Stimulated activated naive B cell treated with anti-CD40 and anti-IgM and Interleukin-4, amounts not matched to agents 10 μg/mL and 1 μg/mL and 100 μg/mL, for 72 hours (primary cell): ENCODE measurements around the gene CALML4.
"Not testable (repeated sequence)": the region's sequence is repeated elsewhere in the genome, so short reads cannot be mapped to it uniquely, and the experiment has no call there.

ENCODE experiments used
- ATAC-seq, 2 donors: fragments of 150-1000 bp; cut with Tn5 transposase; replicated peaks; 2 replicates each; pipeline ENCODE4 v1.10.0; 2021; ENCODE audit warnings: moderate library complexity in 1 of 2
- DNase-seq: peaks from one replicate; pipeline ENCODE4 v3.0.0; 2021
- H3K27ac Mint-ChIP-seq: one replicate; pipeline ENCODE4 v1.8.0; 2022; ENCODE audit warnings: mild to moderate bottlenecking, mixed read lengths
- H3K27me3 Mint-ChIP-seq, 2 donors: one replicate each; pipeline ENCODE4 v1.8.0; 2022; ENCODE audit warnings: mixed read lengths in 2 of 2
- H3K36me3 Mint-ChIP-seq, 2 donors: one replicate each; pipeline ENCODE4 v1.8.0; 2022; ENCODE audit warnings: mixed read lengths in 2 of 2, mild to moderate bottlenecking in 1 of 2
- H3K4me1 Mint-ChIP-seq, 2 donors: one replicate each; pipeline ENCODE4 v1.8.0; 2022; ENCODE audit warnings: mixed read lengths in 2 of 2, mild to moderate bottlenecking in 1 of 2
- H3K4me3 Mint-ChIP-seq, 2 donors: one replicate each; pipeline ENCODE4 v1.8.0; 2022; ENCODE audit warnings: mild to moderate bottlenecking in 2 of 2, mixed read lengths in 2 of 2, moderate library complexity in 1 of 2
- H3K9me3 Mint-ChIP-seq, 2 donors: one replicate each; pipeline ENCODE4 v1.8.0; 2022; ENCODE audit warnings: mixed read lengths in 2 of 2, mild to moderate bottlenecking in 1 of 2

The CALML4 gene, protein sequence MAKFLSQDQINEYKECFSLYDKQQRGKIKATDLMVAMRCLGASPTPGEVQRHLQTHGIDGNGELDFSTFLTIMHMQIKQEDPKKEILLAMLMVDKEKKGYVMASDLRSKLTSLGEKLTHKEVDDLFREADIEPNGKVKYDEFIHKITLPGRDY

DNA sequence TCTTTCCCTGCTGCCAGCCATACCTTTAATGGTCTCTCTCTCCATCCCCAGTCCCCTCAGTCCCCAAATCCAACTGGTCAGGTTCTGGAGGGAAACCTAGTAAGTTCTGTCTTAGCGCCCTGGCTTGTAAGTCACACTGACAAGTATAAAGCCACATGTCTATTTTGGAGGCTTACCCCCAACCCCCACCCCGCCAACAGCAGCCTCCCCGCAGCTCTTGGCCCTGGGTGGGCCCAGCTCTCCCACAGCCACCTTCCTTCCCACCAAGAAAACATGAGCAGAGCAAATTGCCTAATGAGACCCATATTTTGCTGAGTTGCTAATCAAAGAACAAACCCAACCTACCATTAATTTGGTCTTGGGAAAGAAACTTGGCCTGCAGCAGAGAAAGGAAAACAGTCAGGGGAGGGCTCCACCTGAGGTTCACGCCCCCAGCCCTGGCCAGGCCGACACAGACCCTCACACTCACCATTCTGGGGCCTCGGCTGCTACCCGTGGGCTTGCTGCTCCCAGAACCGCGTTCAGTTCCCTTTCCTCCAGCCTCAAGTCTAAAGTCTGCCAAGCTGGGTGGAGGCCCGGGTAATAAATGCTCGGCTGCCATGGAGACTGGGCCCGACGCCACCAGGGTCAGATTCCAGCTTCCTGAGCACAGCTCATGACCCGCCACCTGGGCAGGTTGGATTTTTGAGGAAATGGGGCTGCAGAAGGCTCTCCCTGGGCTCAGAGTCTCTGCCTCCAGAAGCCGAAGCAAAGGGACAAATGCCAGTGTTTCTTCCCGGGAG, at the start of gene CALML4:
TSS of gene CALML4 (minus strand) at position 557 of the 782 bp plus-strand sequence. CDS start at position 472, 85 bp downstream.
- no peak for ATAC-seq
- Mint-ChIP-seq H3K27ac (no peak within 1 kb of the TSS), H3K9me3 (no peaks in the 10 kb centered on the region), H3K27me3 (no peaks in the 10 kb centered on the region), H3K4me1 (peaks cover 24 to 32% of the 10 kb centered on the region in 2 donors), H3K36me3 (peaks cover 29 to 35% of the 10 kb centered on the region in 2 donors), H3K4me3 (peak within 1 kb of the TSS in 1 of 2 donors; percentile 46)
- DNase-seq = no peak

DNA sequence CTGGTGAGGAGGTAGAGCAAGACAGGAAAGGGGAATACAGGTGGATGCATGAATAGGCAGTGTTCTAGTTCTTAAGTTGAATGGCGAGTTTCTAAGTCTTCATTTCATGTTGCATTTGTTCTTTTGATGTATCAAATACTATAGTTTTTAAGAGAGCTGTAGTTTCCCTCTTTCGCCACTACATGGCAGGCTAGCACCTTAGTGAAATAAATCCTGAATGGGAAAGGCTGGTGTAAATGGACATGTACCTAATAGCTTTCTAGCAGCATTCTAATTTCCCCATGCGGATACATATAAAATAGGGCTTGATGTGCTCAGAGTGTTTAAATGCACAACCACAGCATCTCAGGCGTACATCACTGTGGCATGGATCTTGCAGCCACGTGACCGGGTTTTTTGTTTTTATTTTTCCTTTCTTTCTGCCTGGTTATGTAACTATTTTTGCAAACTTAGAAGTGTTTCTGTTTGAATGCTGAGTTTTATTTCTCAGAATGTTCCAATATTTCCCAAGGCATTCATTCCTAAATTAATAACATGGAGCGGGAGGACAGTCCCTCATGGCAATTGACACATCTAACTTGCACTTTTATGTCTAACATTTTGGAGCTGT, 47.9 kb upstream of the CALML4 start:
- Mint-ChIP-seq H3K36me3 (no peaks in the 10 kb centered on the region), H3K9me3 (no peaks in the 10 kb centered on the region), H3K27ac (no peak overlapping the region), H3K27me3 (peaks cover 16 to 24% of the 10 kb centered on the region in 2 donors), H3K4me1 (peaks cover 0 to 8% of the 10 kb centered on the region in 2 donors), H3K4me3 (no peak overlapping the region)
- ATAC-seq (peak; percentile 56), DNase-seq (no peak)

DNA sequence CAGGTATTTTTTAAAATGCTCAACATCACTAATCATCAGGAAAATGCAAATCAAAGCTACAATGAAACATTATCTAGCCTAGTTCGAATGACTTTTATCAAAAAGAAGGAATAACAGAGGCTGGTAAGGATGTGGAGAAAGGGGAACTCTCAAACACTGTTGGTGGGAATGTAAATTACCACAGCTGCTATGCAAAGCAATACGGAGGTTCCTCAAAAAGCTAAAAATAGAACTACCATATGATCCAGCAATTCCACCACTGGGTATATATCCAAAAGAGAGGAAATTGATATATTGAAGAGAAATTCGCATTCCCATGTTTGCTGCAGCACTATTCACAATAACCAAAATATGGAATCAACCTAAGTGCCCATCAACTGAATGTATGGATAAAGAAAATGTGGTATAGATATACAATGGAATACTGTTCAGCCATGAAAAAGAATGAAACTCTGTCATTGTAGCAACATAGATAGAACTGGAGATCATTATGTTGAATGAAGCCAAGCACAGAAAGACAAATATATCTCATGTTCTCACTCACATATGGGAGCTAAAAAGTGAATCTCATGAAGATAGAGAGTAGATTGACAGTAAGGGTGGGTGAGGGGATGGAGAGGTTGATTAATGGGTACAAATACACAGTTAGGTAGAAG, 44.1 kb upstream of the CALML4 start:
- DNase-seq (no peak), ATAC-seq (peak in 1 of 2 donors; percentile 25)
- Mint-ChIP-seq H3K36me3 (peaks cover 5 to 9% of the 10 kb centered on the region in 2 donors), H3K27ac (no peak overlapping the region), H3K4me3 (no peak overlapping the region), H3K4me1 (peaks cover 0 to 4% of the 10 kb centered on the region in 2 donors), H3K27me3 (peaks cover 7 to 15% of the 10 kb centered on the region in 2 donors), H3K9me3 (peaks cover 0 to 5% of the 10 kb centered on the region in 2 donors)

DNA sequence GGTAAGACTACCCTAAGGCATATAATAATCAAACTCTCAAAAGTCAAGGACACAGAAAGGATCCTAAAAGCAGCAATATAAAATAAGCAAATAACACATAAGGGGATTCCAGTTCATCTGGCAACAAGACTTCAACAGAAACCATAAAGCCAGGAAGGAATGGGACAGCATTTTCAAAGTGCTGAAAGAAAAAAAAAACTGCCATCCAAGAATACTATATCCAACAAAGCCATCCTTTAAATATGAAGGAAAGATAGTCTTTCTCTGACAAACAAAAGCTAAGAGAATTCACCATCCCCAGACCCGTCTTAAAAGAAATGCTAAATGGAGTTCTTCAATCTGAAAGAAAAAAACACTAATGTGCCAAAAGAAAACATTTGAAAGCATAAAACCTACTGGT, 39.1 kb upstream of the CALML4 start:
- peaks cover 6 to 10% of the 10 kb centered on the region in 2 donors for H3K27me3 Mint-ChIP-seq
- peaks cover 11 to 19% of the 10 kb centered on the region in 2 donors for H3K36me3 Mint-ChIP-seq
- ATAC-seq (no peak), DNase-seq (no peak)
- no peak overlapping the region for H3K4me3 Mint-ChIP-seq
- peaks cover 0 to 4% of the 10 kb centered on the region in 2 donors for H3K4me1 Mint-ChIP-seq
- H3K27ac Mint-ChIP-seq = no peak overlapping the region
- H3K9me3 Mint-ChIP-seq = peaks cover 11% of the 10 kb centered on the region in 2 donors

DNA sequence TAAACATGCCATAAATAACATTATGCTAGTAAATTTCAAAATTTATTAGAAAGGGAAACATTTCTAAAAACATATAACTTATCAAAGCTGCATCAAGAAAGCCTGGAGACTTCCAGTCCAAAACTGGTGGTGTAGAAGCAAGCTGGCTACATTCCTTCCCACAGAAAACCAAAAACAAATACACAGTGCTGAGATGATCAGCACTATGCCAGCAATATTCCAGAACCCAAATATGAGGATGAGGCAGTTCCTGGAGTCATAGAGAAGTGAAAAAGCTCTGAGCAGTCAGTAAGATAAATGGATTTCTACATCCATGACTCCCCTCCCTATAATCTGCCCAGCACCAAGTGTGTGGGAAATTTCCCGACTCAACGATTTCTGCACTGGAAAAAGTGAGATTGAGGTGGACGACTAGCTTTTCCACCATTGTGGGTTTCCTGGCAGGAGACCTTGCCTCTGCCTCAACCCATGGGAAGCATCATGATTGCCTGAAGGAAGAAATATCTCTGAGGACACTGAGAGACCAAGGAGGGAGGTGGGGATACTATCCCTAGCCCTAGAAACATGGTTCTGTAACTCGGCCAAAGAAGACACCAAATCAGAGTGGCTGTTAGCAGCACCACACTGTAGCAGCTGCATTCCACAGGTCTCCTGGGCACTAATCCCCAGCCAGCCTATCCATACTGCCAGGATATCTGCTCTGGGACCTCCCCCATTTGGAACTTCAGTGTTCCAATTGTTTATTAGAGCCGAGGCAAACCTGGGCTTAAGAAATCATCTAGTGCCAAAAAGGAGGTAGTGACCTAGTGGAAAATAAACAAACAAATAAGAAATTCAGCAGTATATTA, 36.2 kb upstream of the CALML4 start:
- no peak for DNase-seq
- no peaks in the 10 kb centered on the region for H3K27me3 Mint-ChIP-seq
- H3K27ac Mint-ChIP-seq = no peak overlapping the region
- H3K36me3 Mint-ChIP-seq = peaks cover 11 to 19% of the 10 kb centered on the region in 2 donors
- H3K4me3 Mint-ChIP-seq = no peak overlapping the region
- no peaks in the 10 kb centered on the region for H3K4me1 Mint-ChIP-seq
- ATAC-seq = no peak
- H3K9me3 Mint-ChIP-seq = peaks cover 11% of the 10 kb centered on the region in 2 donors

DNA sequence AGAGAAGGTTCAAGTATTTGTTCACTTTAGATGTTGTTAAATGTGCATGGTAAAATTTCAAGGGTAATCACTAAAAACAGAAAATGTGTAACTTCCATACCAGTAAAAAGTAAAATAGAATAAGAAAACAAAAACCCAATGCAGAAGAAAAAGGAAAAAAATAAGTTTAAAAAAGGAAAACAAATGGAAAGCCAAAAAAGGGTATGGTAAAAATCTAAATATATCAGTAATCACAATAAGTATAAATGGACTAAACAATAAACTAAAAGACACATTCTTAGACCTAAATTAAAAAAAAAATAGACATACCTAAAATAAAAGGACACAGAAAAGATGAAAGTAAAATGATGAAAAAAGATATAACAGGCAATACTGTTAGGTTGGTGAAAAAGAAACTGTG, 33.9 kb upstream of the CALML4 start:
- Mint-ChIP-seq H3K4me1 (no peaks in the 10 kb centered on the region), H3K27me3 (no peaks in the 10 kb centered on the region), H3K27ac (no peak overlapping the region), H3K9me3 (peaks cover 6 to 11% of the 10 kb centered on the region in 2 donors), H3K36me3 (peaks cover 6 to 9% of the 10 kb centered on the region in 2 donors), H3K4me3 (no peak overlapping the region)
- ATAC-seq (no peak), DNase-seq (no peak)

DNA sequence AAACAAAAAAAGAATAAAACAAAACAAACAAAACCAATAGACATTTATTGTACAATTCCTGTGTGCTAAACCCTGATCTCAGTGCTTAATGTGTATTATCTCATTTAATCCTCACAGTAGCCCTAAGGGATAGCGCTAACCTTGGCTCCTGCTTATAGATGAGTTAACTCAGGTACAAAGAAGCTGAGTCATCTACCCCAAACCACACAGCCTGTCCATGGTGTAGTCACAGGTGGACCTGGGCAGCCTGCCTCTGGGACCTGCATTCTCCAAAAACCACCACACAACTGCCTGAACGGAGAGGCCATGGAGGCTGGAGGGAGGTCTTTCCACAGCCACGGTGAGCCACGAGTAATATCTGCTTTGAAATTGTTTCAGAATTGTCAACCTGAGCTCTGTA, 29.9 kb upstream of the CALML4 start:
- no peaks in the 10 kb centered on the region for H3K9me3 Mint-ChIP-seq
- H3K4me3 Mint-ChIP-seq = no peak overlapping the region
- no peak overlapping the region for H3K27ac Mint-ChIP-seq
- H3K4me1 Mint-ChIP-seq = peaks cover 15 to 25% of the 10 kb centered on the region in 2 donors
- DNase-seq (no peak), ATAC-seq (no peak)
- no peaks in the 10 kb centered on the region for H3K27me3 Mint-ChIP-seq
- no peaks in the 10 kb centered on the region for H3K36me3 Mint-ChIP-seq

DNA sequence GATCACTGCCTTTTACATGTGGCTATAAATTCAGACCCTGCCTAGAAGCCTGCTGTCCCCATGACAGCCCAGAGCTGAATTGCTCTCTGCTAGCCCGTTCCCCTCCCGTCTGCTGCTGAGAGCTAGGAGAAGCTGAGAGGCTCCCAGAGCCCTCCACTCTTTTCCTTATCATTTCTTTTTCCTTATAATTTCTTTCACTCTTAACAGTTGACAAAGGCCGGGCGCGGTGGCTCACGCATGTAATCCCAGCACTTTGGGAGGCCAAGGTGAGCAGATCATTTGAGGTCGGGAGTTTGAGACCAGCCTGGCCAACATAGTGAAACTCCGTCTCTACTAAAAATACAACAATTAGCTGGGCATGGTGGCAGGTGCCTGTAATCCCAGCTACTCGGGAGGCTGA, 29.4 kb upstream of the CALML4 start:
- not testable (repeated sequence) for H3K36me3 Mint-ChIP-seq, H3K4me3 Mint-ChIP-seq, H3K9me3 Mint-ChIP-seq, DNase-seq, H3K27ac Mint-ChIP-seq, H3K27me3 Mint-ChIP-seq, ATAC-seq
- H3K4me1 Mint-ChIP-seq = peaks cover 16 to 29% of the 10 kb centered on the region in 2 donors

DNA sequence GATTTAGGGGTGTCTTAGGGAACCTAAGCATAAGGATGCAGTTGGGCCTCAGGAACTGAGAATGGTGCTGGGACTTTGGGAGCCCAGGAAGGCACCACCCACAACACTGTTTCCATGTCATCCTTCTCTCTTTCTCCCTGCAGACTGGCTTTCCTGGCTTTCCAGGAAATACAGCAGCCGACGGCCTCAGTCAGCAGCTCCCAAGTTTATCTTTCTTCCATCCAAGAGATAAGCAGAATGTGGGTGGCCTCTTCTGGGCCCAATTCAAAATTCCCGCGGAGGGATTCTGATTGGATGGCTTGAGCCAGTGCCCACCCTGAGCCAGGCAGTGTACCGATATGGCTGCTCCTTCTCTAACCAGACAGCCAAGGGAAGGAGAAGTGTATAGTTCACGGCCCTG, 28.9 kb upstream of the CALML4 start:
- DNase-seq (no peak), ATAC-seq (no peak)
- Mint-ChIP-seq H3K9me3 (no peaks in the 10 kb centered on the region), H3K27ac (no peak overlapping the region), H3K4me3 (no peak overlapping the region), H3K36me3 (no peaks in the 10 kb centered on the region), H3K27me3 (no peaks in the 10 kb centered on the region), H3K4me1 (peaks cover 16 to 29% of the 10 kb centered on the region in 2 donors)

DNA sequence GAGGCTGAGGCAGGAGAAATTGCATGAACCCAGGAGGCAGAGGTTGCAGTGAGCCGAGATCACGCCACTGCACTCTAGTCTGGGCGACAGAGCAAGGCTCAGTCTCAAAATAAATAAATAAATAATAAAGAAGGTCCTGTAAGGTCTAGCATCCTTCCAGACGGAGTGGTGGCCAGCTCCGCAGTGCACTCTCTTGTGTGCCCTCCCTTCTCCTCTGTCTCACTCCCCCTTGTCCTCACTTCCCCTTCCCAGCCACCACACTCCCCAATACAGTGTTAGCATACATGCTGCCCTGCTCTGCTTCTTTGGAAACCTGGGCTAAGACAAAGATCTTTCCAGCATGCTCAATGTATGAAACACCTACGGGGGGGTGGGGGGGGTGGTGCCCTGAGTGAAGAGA, 27.8 kb upstream of the CALML4 start:
- peaks cover 0 to 5% of the 10 kb centered on the region in 2 donors for H3K36me3 Mint-ChIP-seq
- no peaks in the 10 kb centered on the region for H3K27me3 Mint-ChIP-seq
- peaks cover 26 to 40% of the 10 kb centered on the region in 2 donors for H3K4me1 Mint-ChIP-seq
- ATAC-seq (peak in 1 of 2 donors; percentile 48), DNase-seq (no peak)
- peak overlapping the region; percentile 70 for H3K27ac Mint-ChIP-seq
- H3K4me3 Mint-ChIP-seq = no peak overlapping the region
- H3K9me3 Mint-ChIP-seq = no peaks in the 10 kb centered on the region

DNA sequence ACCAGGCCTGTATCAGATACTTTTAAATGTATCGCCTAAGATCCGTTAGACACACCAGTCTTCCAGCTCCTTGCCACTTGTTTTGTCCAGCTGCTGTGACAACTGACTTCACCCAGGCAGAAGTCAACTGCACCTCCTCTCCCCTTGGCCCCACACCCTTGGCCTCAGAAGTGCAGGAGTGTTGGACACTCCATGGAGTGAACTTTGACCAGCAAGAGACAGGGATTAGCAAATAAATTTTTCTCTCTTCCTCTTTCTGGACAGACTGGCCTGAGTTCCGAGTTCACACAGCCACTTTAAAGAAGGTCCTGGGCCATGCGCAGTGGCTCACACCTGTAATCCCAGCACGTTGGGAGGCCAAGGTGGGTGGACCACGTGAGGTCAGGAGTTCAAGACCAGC, 27.3 kb upstream of the CALML4 start:
- Mint-ChIP-seq H3K9me3 (no peaks in the 10 kb centered on the region), H3K36me3 (peaks cover 0 to 5% of the 10 kb centered on the region in 2 donors), H3K27me3 (no peaks in the 10 kb centered on the region), H3K4me3 (no peak overlapping the region), H3K4me1 (peaks cover 30 to 45% of the 10 kb centered on the region in 2 donors), H3K27ac (no peak overlapping the region)
- ATAC-seq = no peak
- no peak for DNase-seq

DNA sequence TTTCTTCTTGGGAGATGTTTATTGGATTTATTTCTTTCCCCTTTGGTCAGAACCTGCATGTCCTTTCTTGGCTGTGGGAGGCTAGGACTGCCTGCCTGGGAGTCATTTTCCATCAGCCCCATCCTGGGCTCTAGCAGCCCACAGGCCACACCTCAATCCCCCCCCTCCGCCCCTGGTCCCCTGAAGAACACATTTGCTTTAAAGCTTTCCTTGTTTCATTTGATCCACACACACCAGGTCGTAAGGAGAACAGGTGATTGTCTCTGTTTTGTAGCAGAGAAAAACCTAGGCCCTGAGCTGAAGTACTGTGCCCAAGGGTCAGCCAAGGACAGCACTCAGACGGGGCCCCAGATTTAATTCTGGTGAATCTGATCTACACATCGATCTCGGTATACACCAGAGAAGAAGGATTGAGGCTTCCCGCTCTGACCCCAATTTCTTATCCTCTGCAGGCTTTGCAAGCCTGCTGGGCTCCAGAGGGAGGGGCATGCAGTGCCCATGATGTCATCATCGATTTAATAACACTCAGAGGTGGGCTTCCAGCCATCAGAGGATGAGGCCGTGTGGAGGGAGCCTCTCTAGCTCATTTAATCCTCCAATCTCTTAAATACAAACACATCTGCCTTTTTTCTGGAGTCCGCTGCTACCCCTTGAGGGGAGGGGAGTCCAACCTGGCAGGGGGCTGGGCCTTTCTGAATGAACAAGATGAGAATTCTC, 26.1 kb upstream of the CALML4 start:
- H3K27ac Mint-ChIP-seq = peak overlapping the region; percentile 84
- H3K27me3 Mint-ChIP-seq = no peaks in the 10 kb centered on the region
- no peak for DNase-seq
- H3K9me3 Mint-ChIP-seq = no peaks in the 10 kb centered on the region
- peaks cover 0 to 5% of the 10 kb centered on the region in 2 donors for H3K36me3 Mint-ChIP-seq
- ATAC-seq = no peak
- peak overlapping the region; percentile 11 to 70 for H3K4me3 Mint-ChIP-seq
- peaks cover 33 to 55% of the 10 kb centered on the region in 2 donors for H3K4me1 Mint-ChIP-seq
